Testis (tissue), 3 donors: ENCODE results near the gene NACC2. TPM values are rescaled to one million over a fixed set of nuclear protein-coding genes. Genes with fewer than 3 reads are reported as not detected.
A peak's percentile ranks its signal among the peaks of the same experiment; 100 is the strongest.

Source experiments
- DNase-seq: peaks from one replicate; pipeline ENCODE4 v3.0.0-alpha.2; 2019
- H3K27ac ChIP-seq, 2 donors: fragments of 200-600 bp; sonication (generic); one replicate each; pipeline ENCODE4 v1.5.1; 2019
- H3K27me3 ChIP-seq: fragments of 200-600 bp; sonication (generic); one replicate; pipeline ENCODE4 v1.5.1; 2019
- H3K36me3 ChIP-seq: fragments of 200-600 bp; sonication (generic); one replicate; pipeline ENCODE4 v1.5.1; 2017; ENCODE audit warnings: low read depth; ENCODE audit errors: missing control alignments
- H3K4me1 ChIP-seq: fragments of 200-600 bp; sonication (generic); one replicate; pipeline ENCODE4 v1.5.1; 2019
- H3K4me3 ChIP-seq, 2 donors: fragments of 200-600 bp; sonication (generic); one replicate each; pipeline ENCODE4 v1.5.1; 2017 to 2019
- H3K9me3 ChIP-seq: fragments of 200-600 bp; sonication (generic); one replicate; pipeline ENCODE4 v1.5.1; 2017
- POLR2A ChIP-seq: fragments of 450-650 bp; IDR thresholded peaks from one replicate; pipeline ENCODE4 v1.6.1; 2017; ENCODE audit warnings: antibody characterized with exemption, mild to moderate bottlenecking, moderate library complexity
- WGBS, 2 donors: methylation state at CpG; one replicate each; pipeline ENCODE4 v1.1.5; 2018; 5-methylcytosine and 5-hydroxymethylcytosine counted together
- intact Hi-C: fragments of 100-400 bp; cut with DNase I; formaldehyde crosslinking; loops from one replicate; pipeline ENCODE4 v1.15.1; 2023; ENCODE audit warnings: low total_unique reads
- polyA plus RNA-seq: library from polyadenylated mRNA; stranded (reverse); fragments of 350-450 nt; fragmentation: Illumina TruSeq; extraction: RNeasy Lipid Tissue Mini Kit (QIAGEN cat#74804); gene quantifications from one replicate; pipeline ENCODE4 v1.2.3, GENCODE V29; 2014; ENCODE audit warnings: low read depth, low replicate concordance; ENCODE audit not compliant: insufficient read depth
- total RNA-seq, 2 donors: library from RNA; depleted of rRNA; stranded (reverse); fragments of >200 nt; gene quantifications; one replicate each; pipeline ENCODE4 v1.2.3, GENCODE V29; 2016
- TF ChIP-seq, protein P1 (sequence below), 3 experiments: fragments of 450-650 bp in 2 of 3; fragments of 200-600 bp in 1 of 3; sonication (generic) in 1 of 3; IDR thresholded peaks; one replicate each; pipeline ENCODE4 v1.5.1; 2016 to 2019; ENCODE audit warnings: antibody characterized with exemption in 3 of 3, mild to moderate bottlenecking in 2 of 3, moderate library complexity in 1 of 3

The NACC2 gene
- total and polyA plus RNA-seq, 3 donors from 2014 or later, result 29.3 to 49.7 (median 49.5) TPM

DNA sequence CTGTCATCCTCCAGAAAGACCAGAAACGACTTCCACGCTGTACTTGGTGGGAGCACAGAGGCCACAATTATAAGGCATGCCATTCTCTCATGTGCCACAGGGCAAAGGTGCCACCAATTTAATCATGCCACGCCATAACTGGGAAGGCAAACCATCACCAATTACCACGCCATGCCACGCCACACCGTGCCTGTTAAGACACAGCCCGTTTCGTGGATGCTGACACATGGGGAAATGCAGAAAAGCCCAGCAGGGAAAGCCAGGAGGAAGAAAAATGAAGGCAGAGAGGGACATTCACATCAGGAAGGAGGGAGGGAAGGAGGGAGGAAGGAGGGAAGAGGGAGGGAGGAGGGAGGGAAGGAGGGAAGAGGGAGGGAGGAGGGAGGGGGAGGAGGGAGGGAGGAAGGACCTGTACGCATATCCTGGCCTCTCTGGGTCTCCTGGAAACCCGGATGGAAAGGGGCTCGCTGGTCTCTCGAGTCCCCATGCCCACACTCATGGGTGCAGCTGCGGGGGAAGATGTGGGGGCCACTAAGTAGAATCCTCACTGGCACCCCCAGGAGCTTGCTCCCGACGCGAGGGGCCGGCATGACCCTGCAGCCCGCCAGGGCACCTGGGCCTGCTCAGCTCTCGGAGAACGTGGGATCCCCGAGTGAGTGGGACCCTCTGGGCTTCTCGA lies 72.2 kb downstream of the NACC2 start:
- WGBS, 2 donors, result 85 to 95% methylated on average over 11 to 21 of the region's 22 CpGs
- DNase-seq, result no peak
- no peak overlapping the region for H3K4me3 ChIP-seq
- peaks cover 10% of the 10 kb centered on the region for H3K4me1 ChIP-seq
- H3K27me3 ChIP-seq, result no peaks in the 10 kb centered on the region
- no peak for TF ChIP-seq POLR2A
- TF ChIP-seq, protein P1, sequence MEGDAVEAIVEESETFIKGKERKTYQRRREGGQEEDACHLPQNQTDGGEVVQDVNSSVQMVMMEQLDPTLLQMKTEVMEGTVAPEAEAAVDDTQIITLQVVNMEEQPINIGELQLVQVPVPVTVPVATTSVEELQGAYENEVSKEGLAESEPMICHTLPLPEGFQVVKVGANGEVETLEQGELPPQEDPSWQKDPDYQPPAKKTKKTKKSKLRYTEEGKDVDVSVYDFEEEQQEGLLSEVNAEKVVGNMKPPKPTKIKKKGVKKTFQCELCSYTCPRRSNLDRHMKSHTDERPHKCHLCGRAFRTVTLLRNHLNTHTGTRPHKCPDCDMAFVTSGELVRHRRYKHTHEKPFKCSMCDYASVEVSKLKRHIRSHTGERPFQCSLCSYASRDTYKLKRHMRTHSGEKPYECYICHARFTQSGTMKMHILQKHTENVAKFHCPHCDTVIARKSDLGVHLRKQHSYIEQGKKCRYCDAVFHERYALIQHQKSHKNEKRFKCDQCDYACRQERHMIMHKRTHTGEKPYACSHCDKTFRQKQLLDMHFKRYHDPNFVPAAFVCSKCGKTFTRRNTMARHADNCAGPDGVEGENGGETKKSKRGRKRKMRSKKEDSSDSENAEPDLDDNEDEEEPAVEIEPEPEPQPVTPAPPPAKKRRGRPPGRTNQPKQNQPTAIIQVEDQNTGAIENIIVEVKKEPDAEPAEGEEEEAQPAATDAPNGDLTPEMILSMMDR (IDR thresholded peaks at IDR 0.05), result no peak
- H3K27ac ChIP-seq, result no peak overlapping the region
- H3K36me3 ChIP-seq, result no peaks in the 10 kb centered on the region
- intact Hi-C loops, result no loop called here
- H3K9me3 ChIP-seq, result no peaks in the 10 kb centered on the region

DNA sequence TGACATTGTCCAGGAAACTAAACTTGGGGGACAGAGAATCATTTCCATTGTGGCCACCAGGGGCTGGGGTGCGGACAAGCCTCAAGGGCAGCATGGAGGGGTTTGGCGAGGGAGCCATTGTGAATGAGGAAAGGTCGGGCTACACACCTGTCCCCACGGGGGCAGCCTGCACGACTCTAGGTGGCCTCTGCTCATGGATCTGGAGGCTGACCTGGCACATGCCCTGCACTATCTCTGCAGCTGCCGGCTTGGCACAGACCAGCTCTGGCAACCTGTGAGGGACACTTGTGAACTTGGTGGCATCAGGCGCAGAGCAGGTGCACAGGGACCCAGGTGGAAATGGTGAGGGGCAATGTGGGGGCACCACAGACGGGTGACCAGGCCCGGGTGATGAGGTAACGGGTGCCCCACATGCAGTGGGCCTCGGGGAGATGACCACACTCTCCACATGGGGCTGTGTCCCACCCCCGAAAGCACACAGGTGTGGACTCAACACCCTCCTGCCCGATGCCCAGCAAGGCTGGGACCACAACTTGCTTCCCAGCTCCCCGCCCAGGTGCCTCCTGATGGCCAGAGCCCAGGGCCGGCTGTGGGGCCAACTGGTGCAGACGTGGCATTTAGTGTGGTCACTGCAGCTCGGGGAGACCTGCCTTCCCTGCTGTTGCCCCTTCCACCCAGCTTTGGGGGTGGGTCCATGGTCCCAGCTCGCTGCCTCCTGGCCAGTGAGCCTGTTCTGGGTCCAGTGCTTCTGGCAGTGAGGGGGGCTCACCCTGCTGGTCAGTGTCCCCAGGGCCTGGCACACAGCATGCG lies 73.0 kb downstream of the NACC2 start:
- Histone ChIP-seq H3K4me1 (peaks cover 10% of the 10 kb centered on the region), H3K9me3 (no peaks in the 10 kb centered on the region), H3K27me3 (no peaks in the 10 kb centered on the region), H3K27ac (no peak overlapping the region), H3K4me3 (no peak overlapping the region), H3K36me3 (no peaks in the 10 kb centered on the region)
- TF ChIP-seq POLR2A, result no peak
- TF ChIP-seq, protein P1 (IDR thresholded peaks at IDR 0.05), result peak in 1 of 3 experiments; percentile 7
- no peak for DNase-seq
- intact Hi-C loops, result no loop called here
- 93 to 99% methylated on average over 18 to 19 of the region's 19 CpGs for WGBS, 2 donors

DNA sequence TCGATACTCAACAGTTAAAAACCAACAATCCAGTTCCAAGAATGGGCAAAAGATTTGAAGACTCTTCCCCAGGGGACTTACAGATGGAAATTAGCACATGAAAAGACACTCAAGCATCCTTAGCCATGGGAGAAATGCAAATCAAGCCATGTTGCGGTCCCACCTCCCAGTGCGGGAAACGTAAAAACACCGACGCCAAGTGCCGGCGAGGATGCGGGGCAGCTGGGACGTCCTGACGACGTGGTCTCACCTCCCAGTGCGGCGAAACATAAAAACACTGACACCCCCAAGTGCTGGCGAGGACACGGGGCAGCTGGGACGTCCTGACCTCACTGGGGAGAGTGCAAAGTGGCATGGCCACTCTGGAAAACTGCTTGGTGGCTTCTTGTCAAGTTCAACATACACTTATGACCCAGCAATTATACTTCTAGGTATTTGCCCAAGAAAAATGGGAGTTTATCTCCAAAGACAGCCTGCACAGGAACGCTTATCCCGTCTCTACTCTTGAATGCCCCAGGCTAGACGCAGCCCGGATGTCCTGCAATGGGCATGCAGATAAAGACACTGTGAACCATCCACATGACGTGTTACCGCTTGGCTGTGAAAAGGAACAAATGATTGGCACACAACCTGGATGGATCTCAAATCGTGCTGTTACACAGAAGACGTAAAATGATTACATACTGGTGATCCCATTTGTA lies 73.8 kb downstream of the NACC2 start:
- no peak overlapping the region for H3K27ac ChIP-seq
- H3K9me3 ChIP-seq, result no peaks in the 10 kb centered on the region
- no peaks in the 10 kb centered on the region for H3K27me3 ChIP-seq
- peaks cover 10% of the 10 kb centered on the region for H3K4me1 ChIP-seq
- intact Hi-C loops, result no loop called here
- DNase-seq, result no peak
- H3K36me3 ChIP-seq, result no peaks in the 10 kb centered on the region
- TF ChIP-seq, protein P1 (IDR thresholded peaks at IDR 0.05), result no peak
- no peak for TF ChIP-seq POLR2A
- WGBS, 2 donors, result 83 to 87% methylated on average over 21 to 25 of the region's 25 CpGs
- H3K4me3 ChIP-seq, result no peak overlapping the region

DNA sequence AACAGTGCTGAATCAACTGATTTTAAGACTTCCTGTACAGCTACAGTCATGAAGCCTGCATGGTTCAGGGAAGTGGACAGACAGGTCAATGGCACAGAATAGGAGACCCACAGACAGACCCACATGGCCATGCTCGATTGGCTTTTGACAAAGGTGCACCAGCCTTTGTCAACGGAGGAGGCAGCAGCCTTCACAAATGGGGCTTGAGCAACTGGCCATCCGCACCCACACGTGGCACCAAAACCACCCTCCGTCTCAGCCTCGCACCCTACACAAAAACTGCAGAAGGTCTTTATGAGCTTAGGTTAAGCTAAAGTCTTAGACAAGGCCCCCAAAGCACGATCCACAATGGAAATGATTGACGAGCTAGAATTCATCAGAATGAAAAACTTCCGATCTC lies 74.4 kb downstream of the NACC2 start:
- no peak overlapping the region for H3K27ac ChIP-seq
- no peak overlapping the region for H3K4me3 ChIP-seq
- no peaks in the 10 kb centered on the region for H3K36me3 ChIP-seq
- intact Hi-C loops, result no loop called here
- peaks cover 10% of the 10 kb centered on the region for H3K4me1 ChIP-seq
- no peak for DNase-seq
- no peaks in the 10 kb centered on the region for H3K27me3 ChIP-seq
- no peaks in the 10 kb centered on the region for H3K9me3 ChIP-seq
- TF ChIP-seq, protein P1 (IDR thresholded peaks at IDR 0.05), result no peak
- no peak for TF ChIP-seq POLR2A
- WGBS, 2 donors, result 81 to 90% methylated on average over 9 of the region's 9 CpGs
